HCT116 (cell line): Measurements from ENCODE around the gene STARD3NL.

Source experiments
- ATF3 ChIP-seq: IDR thresholded peaks from 2 replicates; pipeline ENCODE4 v1.6.1; 2012
- CTCF ChIP-seq, 3 experiments: fragments of 200-600 bp in 1 of 3; sonication (generic) in 1 of 3; IDR thresholded peaks in 2 of 3; conservative IDR thresholded peaks in 1 of 3; 2 replicates each; pipeline ENCODE4 v1.5.1; 2012 to 2017; ENCODE audit warnings: low read depth in 2 of 3, low read length in 2 of 3, antibody characterized with exemption in 1 of 3, borderline replicate concordance in 1 of 3, control low read depth in 1 of 3, mild to moderate bottlenecking in 1 of 3, mixed read lengths in 1 of 3, mixed run types in 1 of 3, moderate library complexity in 1 of 3; ENCODE audit not compliant: insufficient read depth in 1 of 3
- EZH2 ChIP-seq: fragments of 200-600 bp; sonication (generic); IDR thresholded peaks from 2 replicates; pipeline ENCODE4 v1.6.1; 2017; ENCODE audit warnings: antibody characterized with exemption, mixed run types
- EZH2phosphoT487 ChIP-seq: fragments of 200-600 bp; IDR thresholded peaks from 2 replicates; pipeline ENCODE4 v1.6.1; 2018; ENCODE audit warnings: antibody characterized with exemption, borderline replicate concordance
- FOSL1 ChIP-seq: IDR thresholded peaks from 2 replicates; pipeline ENCODE4 v1.6.1; 2012; ENCODE audit warnings: low read depth
- POLR2A ChIP-seq: IDR thresholded peaks from 2 replicates; pipeline ENCODE4 v1.7.0; 2011; ENCODE audit warnings: borderline replicate concordance; ENCODE audit not compliant: insufficient read depth, insufficient read length; ENCODE audit errors: extremely low read depth
- POLR2AphosphoS5 ChIP-seq: IDR thresholded peaks from 2 replicates; pipeline ENCODE4 v1.6.1; 2011; ENCODE audit warnings: mild to moderate bottlenecking, low read depth, low read length, moderate library complexity
- RAD21 ChIP-seq: IDR thresholded peaks from 2 replicates; pipeline ENCODE4 v1.6.1; 2012; ENCODE audit warnings: low read depth, mild to moderate bottlenecking
- SP1 ChIP-seq: IDR thresholded peaks from 2 replicates; pipeline ENCODE4 v1.6.1; 2012; ENCODE audit warnings: low read depth
- SRF ChIP-seq: IDR thresholded peaks from 2 replicates; pipeline ENCODE4 v1.6.1; 2012; ENCODE audit warnings: low read depth

GRCh38 chr7:38257350-38257677 is 79.3 kb downstream of the STARD3NL start:
- no peak for TF ChIP-seq CTCF (IDR thresholded peaks at IDR 0.05 in 2 of 3, conservative IDR thresholded peaks at IDR 0.05 in 1 of 3; ENCODE audit: borderline replicate concordance in 1 of 3, insufficient read depth in 1 of 3, low read depth in 2 of 3, low read length in 2 of 3)
- TF ChIP-seq RAD21 = no peak
- TF ChIP-seq POLR2A = no peak
- no peak for TF ChIP-seq POLR2AphosphoS5
- no peak for TF ChIP-seq EZH2
- TF ChIP-seq ATF3 = no peak
- no peak for TF ChIP-seq EZH2phosphoT487
- TF ChIP-seq FOSL1 = no peak
- no peak for TF ChIP-seq SRF
- no peak for TF ChIP-seq SP1
